Stimulated activated naive CD8-positive, alpha-beta T cell treated with anti-CD3 and anti-CD28 coated beads, Interleukin-15, amount 100 ng/mL, for 72 hours (primary cell): ENCODE measurements around the gene GRM1.

Experiments
- ATAC-seq: fragments of 150-1000 bp; cut with Tn5 transposase; 2 replicates; pipeline ENCODE4 v1.10.0; 2021; ENCODE audit warnings: mild to moderate bottlenecking, moderate library complexity
- DNase-seq, 2 donors: peaks; one replicate each; pipeline ENCODE4 v3.0.0; 2021 to 2022
- H3K27ac Mint-ChIP-seq, 2 donors: one replicate each; pipeline ENCODE4 v1.8.0; 2022; ENCODE audit warnings: mild to moderate bottlenecking in 2 of 2, mixed read lengths in 2 of 2, moderate library complexity in 2 of 2
- H3K27me3 Mint-ChIP-seq: one replicate; pipeline ENCODE4 v1.8.0; 2022; ENCODE audit warnings: mixed read lengths
- H3K4me1 Mint-ChIP-seq: one replicate; pipeline ENCODE4 v1.8.0; 2022; ENCODE audit warnings: mild to moderate bottlenecking, mixed read lengths
- H3K4me3 Mint-ChIP-seq, 2 donors: one replicate each; pipeline ENCODE4 v1.8.0; 2022; ENCODE audit warnings: mild to moderate bottlenecking in 2 of 2, mixed read lengths in 2 of 2, moderate library complexity in 1 of 2
- H3K9me3 Mint-ChIP-seq, 2 donors: one replicate each; pipeline ENCODE4 v1.8.0; 2022; ENCODE audit warnings: mixed read lengths in 2 of 2

Gene GRM1

GRCh38 chr6:146071781-146072180 is 42.9 kb downstream of the GRM1 start:
- Mint-ChIP-seq H3K4me1 (no peaks in the 10 kb centered on the region), H3K27ac (no peak overlapping the region), H3K4me3 (no peak overlapping the region), H3K9me3 (no peaks in the 10 kb centered on the region), H3K27me3 (no peaks in the 10 kb centered on the region)
- ATAC-seq (no peak), DNase-seq (no peak)

DNA sequence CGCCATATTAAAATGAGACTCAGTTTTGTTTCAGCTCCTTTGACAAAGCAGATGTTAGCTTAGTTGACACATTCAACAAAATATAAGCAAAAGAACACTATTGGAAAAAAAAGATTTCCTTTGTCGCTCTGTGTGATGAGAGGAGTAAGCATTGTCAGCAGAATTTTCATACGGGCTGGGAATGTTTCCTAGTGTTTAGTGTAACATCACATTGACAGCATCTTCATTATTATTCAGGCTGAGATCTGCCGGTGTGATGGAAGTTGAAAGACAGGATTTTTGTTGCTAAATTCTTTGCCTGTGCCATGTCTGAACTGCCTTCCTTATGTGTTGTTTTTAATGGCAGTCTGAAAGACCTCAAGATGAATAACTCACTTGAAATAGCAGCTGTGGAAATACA is 49.1 kb downstream of the GRM1 start:
- no peak for DNase-seq
- Mint-ChIP-seq H3K4me1 (no peaks in the 10 kb centered on the region), H3K4me3 (no peak overlapping the region), H3K27me3 (peaks cover 7% of the 10 kb centered on the region), H3K9me3 (no peaks in the 10 kb centered on the region), H3K27ac (no peak overlapping the region)
- ATAC-seq: no peak

DNA sequence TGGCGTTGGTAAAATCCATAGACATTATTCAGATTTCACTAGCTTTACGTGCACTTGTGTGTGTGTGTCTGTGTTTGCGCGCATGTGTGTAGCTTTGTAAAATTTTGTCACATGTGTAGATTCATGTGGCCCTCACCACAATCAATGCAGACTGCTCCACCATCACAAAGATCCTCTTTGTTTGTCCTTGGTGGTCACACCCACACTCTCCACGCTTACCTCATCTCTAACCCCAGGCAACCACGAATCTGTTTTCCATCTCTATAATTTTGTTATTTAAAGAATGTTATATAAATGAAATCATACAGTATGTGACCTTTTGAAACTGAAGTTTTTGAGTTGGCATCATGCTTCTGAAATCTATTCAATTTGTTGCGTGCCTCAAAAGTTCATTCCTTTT is 58.5 kb downstream of the GRM1 start:
- no peak overlapping the region for H3K27ac Mint-ChIP-seq
- H3K9me3 Mint-ChIP-seq: no peaks in the 10 kb centered on the region
- peaks cover 4% of the 10 kb centered on the region for H3K27me3 Mint-ChIP-seq
- no peak for DNase-seq
- H3K4me1 Mint-ChIP-seq: no peaks in the 10 kb centered on the region
- no peak for ATAC-seq
- no peak overlapping the region for H3K4me3 Mint-ChIP-seq

DNA sequence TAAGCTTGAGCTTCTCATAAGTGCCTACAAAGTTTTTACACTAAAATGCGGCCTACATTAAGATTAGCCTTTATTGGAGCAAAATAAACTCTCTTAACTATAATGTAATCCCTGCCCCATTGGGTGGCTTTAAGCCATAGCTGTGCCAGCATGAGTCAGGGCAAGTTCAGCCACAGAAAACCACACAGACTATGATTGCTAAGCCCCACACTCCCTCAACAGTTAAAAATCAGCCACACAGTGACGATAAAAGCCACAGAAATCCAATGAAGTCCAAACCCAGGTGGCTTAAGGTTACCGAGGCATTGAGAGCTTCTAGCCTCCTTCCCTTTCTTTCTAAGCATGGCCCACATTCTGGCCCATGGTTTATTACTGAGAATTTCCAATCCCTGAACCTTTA is 61.6 kb downstream of the GRM1 start:
- ATAC-seq: no peak
- Mint-ChIP-seq H3K27ac (no peak overlapping the region), H3K27me3 (no peaks in the 10 kb centered on the region), H3K4me1 (no peaks in the 10 kb centered on the region), H3K9me3 (no peaks in the 10 kb centered on the region), H3K4me3 (no peak overlapping the region)
- no peak for DNase-seq

GRCh38 chr6:146092961-146093686 is 64.3 kb downstream of the GRM1 start:
- no peak for DNase-seq
- no peaks in the 10 kb centered on the region for H3K4me1 Mint-ChIP-seq

GRCh38 chr6:146095481-146095880 is 66.6 kb downstream of the GRM1 start:
- DNase-seq: no peak
- ATAC-seq: no peak
- Mint-ChIP-seq H3K27ac (no peak overlapping the region), H3K9me3 (no peaks in the 10 kb centered on the region), H3K27me3 (no peaks in the 10 kb centered on the region), H3K4me1 (no peaks in the 10 kb centered on the region), H3K4me3 (no peak overlapping the region)

More at GRCh38 chr6:146092961-146093686, 64.3 kb downstream of the GRM1 start:
- Mint-ChIP-seq H3K4me3 (no peak overlapping the region), H3K27ac (no peak overlapping the region), H3K9me3 (no peaks in the 10 kb centered on the region), H3K27me3 (no peaks in the 10 kb centered on the region)
- ATAC-seq: no peak

- no peak for ATAC-seq
- Mint-ChIP-seq H3K4me3 (no peak overlapping the region), H3K27ac (no peak overlapping the region), H3K4me1 (no peaks in the 10 kb centered on the region), H3K27me3 (no peaks in the 10 kb centered on the region), H3K9me3 (no peaks in the 10 kb centered on the region)
- DNase-seq: no peak
Measured at GRCh38 chr6:146097586-146097985, 68.7 kb downstream of the GRM1 start.

GRCh38 chr6:146100776-146101175 is 71.9 kb downstream of the GRM1 start:
- no peak for DNase-seq
- Mint-ChIP-seq H3K27me3 (no peaks in the 10 kb centered on the region), H3K27ac (no peak overlapping the region), H3K9me3 (no peaks in the 10 kb centered on the region), H3K4me1 (no peaks in the 10 kb centered on the region), H3K4me3 (no peak overlapping the region)
- ATAC-seq: no peak

GRCh38 chr6:146103416-146104072 is 74.7 kb downstream of the GRM1 start:
- H3K27me3 Mint-ChIP-seq: no peaks in the 10 kb centered on the region
- no peak for DNase-seq
- H3K9me3 Mint-ChIP-seq: peaks cover 3 to 4% of the 10 kb centered on the region in 2 donors
- H3K4me3 Mint-ChIP-seq: no peak overlapping the region
- no peak overlapping the region for H3K27ac Mint-ChIP-seq
- H3K4me1 Mint-ChIP-seq: no peaks in the 10 kb centered on the region
- no peak for ATAC-seq

GRCh38 chr6:146106532-146106931 is 77.7 kb downstream of the GRM1 start:
- no peaks in the 10 kb centered on the region for H3K27me3 Mint-ChIP-seq
- no peak for DNase-seq
- H3K4me1 Mint-ChIP-seq: no peaks in the 10 kb centered on the region
- H3K4me3 Mint-ChIP-seq: no peak overlapping the region
- no peak for ATAC-seq
- H3K9me3 Mint-ChIP-seq: peaks cover 15 to 22% of the 10 kb centered on the region in 2 donors
- no peak overlapping the region for H3K27ac Mint-ChIP-seq

- DNase-seq: no peak
- peaks cover 15 to 22% of the 10 kb centered on the region in 2 donors for H3K9me3 Mint-ChIP-seq
- no peaks in the 10 kb centered on the region for H3K27me3 Mint-ChIP-seq
- no peaks in the 10 kb centered on the region for H3K4me1 Mint-ChIP-seq
- H3K27ac Mint-ChIP-seq: no peak overlapping the region
- H3K4me3 Mint-ChIP-seq: no peak overlapping the region
- no peak for ATAC-seq
Measured at GRCh38 chr6:146110990-146111389, 82.1 kb downstream of the GRM1 start.

DNA sequence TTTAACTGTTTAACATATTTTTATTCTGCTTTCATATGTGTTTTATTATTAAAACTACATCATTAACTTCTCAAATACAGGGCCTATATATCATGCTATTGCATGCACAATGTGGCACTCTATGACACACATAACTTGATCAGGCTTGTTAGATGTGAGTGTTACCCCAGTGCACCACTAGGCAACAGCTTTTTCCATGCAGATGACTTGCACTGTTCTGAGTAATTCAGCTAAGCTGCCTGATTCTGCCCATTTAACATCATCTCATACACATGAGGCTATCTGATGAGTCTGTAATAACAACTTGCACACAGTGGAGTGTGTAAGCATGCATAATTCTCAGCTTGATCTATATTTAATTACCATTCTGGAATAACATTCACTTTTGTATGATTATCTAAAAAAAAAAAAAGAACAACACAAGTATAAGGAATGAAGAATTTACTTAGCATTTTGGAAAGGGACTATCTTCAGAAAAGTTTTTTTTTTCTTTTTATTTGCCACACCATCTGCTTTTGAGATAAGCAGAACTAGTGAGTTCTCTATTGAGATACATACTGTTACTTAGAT is 83.1 kb downstream of the GRM1 start:
- Mint-ChIP-seq H3K27me3 (no peaks in the 10 kb centered on the region), H3K9me3 (peaks cover 15 to 22% of the 10 kb centered on the region in 2 donors), H3K4me1 (no peaks in the 10 kb centered on the region), H3K4me3 (no peak overlapping the region), H3K27ac (no peak overlapping the region)
- no peak for ATAC-seq
- DNase-seq: no peak

DNA sequence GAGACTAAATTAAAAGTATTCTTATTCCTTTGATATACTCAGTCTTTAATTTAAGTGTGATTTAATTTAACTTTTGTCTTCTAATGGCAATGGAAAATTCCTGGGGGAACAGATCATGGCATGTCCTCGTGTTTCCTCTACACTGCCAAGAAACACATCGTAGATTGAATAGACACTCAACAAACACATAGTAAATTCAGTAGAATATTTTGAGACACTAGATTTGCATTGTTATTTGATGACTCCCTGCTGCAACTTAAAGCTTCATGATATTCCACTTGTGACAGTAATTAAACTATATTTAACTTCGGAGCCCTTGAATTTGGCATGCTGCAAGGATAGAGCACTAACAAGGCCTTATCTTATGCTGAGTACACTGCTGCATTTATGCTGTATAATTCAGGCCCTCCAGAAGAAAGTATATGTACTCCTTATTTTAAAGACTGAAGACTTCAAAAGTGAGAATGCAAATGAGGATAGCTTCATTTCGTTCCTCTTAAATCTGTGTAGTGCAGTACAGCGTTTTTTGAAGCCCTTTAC is 84.3 kb downstream of the GRM1 start:
- ATAC-seq (no peak), DNase-seq (no peak)
- no peaks in the 10 kb centered on the region for H3K27me3 Mint-ChIP-seq
- no peak overlapping the region for H3K27ac Mint-ChIP-seq
- H3K4me3 Mint-ChIP-seq: no peak overlapping the region
- H3K4me1 Mint-ChIP-seq: no peaks in the 10 kb centered on the region
- H3K9me3 Mint-ChIP-seq: peaks cover 14 to 22% of the 10 kb centered on the region in 2 donors

DNA sequence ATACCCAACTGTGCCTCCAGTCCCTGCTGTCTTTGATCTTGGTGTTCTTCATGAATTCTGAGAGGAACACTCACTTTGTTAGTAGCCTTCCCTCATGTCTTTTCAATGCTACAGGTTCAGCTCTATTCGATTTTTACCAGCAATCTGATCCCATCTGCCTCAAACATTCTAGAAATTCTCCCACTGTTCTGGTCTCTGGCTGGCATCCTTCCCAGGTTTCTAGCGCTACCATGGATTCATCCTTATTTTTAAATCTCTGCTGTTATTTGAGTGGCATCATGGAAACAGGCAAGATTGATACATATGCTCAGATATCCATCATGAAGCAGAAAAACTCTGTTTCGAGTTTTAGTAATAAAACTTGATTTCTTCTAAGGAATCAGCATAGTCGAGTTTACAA is 94.8 kb downstream of the GRM1 start:
- Mint-ChIP-seq H3K27me3 (no peaks in the 10 kb centered on the region), H3K4me3 (no peak overlapping the region), H3K27ac (no peak overlapping the region), H3K9me3 (peaks cover 0 to 6% of the 10 kb centered on the region in 2 donors), H3K4me1 (no peaks in the 10 kb centered on the region)
- DNase-seq (no peak), ATAC-seq (no peak)

DNA sequence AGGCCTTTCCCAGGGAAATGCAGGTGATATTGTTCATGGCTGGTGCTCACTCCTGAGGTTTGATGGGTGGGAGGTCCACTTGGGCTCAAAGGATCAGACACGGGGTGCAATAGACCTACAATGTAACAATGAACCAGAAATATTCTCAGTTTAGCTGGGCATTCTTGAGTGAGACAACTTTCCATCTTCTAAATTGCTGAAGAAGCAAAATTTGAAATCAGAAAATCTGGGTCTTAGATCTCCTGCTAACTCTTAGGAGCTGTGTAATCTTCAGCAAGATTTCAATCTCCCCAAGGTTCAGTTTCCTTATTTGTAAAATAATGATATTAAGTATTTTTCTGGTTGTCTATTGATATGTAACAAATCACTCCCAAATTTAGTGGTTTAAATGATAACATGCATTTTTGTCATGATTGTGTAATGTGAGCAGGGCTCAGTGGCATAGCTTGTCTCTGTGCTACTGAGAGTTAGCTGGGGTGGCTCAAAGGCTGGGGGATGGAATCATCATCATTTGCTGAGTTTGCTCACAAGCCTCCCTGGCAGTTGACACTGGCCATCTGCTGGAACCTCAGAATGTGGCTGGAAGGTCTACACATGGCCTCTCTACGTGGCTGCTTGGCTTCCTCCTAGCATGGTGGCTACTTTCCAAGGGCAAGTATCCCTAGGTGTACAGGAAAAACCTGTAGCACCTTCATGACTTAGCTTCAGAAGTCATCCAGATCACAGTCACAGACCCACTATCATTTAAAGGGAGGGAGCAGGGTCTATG is 98.8 kb downstream of the GRM1 start:
- no peak overlapping the region for H3K27ac Mint-ChIP-seq
- H3K27me3 Mint-ChIP-seq: no peaks in the 10 kb centered on the region
- ATAC-seq: no peak
- DNase-seq: no peak
- H3K9me3 Mint-ChIP-seq: no peaks in the 10 kb centered on the region
- no peaks in the 10 kb centered on the region for H3K4me1 Mint-ChIP-seq
- no peak overlapping the region for H3K4me3 Mint-ChIP-seq

DNA sequence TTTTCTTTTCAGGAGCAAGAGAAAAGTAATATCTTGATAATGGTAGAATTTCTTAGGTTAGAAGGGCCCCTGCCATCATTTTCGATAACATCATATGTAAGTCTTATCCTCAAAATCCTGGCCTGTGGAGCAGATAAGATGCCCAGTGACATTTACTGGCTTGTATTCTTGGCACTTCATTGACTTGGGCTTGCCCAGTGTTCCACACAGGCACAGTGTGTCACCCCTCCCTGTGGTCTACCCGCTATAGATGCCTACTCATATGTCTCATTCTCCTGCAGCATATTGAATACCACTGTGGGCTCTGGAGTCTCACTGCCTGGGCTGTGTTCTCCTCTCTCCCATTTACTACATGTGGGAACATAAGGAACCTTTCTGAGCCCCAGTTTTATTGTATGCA is 105.0 kb downstream of the GRM1 start:
- DNase-seq: no peak
- Mint-ChIP-seq H3K27ac (no peak overlapping the region), H3K9me3 (peaks cover 0 to 16% of the 10 kb centered on the region in 2 donors), H3K4me3 (no peak overlapping the region), H3K27me3 (no peaks in the 10 kb centered on the region), H3K4me1 (no peaks in the 10 kb centered on the region)
- ATAC-seq: no peak
